HG03565 (cell line): ENCODE measurements around the gene MAP4K1.
"Not testable (repeated sequence)": the region's sequence is repeated elsewhere in the genome, so short reads cannot be mapped to it uniquely, and the experiment has no call there.

Experiments
- ATAC-seq: cut with Tn5 transposase; IDR thresholded peaks from one replicate; pipeline ENCODE4 v1.9.1; 2021; ENCODE audit warnings: mild to moderate bottlenecking, moderate library complexity; ENCODE audit not compliant: unreplicated experiment

The MAP4K1 gene

GRCh38 chr19:38629568-38629967, 11.8 kb upstream of the MAP4K1 start:
- no peak for ATAC-seq

DNA sequence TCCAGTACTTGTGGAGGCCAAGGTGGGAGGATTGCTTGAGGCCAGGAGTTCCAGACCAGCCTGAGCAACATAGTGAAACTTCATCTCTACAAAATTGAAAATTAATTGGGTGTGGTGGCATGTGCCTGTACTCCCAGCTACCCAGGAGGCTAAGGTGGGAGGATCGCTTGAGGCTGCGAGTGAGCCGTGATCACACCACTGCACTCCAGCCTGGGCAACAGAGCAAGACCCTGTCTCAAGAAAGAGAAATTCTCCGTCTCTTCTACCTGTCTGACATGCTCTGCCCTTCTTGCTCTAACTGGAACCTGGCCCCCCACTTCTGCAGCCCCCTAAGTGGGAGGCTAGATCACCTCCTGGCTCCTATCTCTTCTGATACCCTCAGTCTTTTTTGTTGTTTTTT, 8.6 kb upstream of the MAP4K1 start:
- no peak for ATAC-seq

DNA sequence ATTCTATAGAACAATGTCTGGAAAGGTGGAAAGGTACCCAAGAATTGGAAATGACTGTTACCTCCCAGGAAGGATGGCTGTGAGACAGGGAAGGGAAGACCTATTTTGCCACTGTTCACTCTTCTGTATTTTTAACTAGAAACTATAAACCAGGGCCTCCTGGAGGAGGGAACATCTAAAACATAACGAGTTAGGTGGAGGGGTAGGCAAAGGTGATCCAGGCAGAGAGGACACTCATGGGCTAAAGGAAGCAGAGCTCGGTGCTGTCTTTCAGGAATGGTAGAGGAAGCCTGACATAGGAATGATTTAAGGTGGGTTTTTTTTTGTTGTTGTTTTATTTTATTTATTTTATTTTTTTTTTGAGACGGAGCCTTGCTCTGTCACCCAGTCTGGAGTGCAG, 7.1 kb upstream of the MAP4K1 start:
- ATAC-seq, result no peak

GRCh38 chr19:38619361-38620174, 1.8 kb upstream of the MAP4K1 start:
- no peak for ATAC-seq

DNA sequence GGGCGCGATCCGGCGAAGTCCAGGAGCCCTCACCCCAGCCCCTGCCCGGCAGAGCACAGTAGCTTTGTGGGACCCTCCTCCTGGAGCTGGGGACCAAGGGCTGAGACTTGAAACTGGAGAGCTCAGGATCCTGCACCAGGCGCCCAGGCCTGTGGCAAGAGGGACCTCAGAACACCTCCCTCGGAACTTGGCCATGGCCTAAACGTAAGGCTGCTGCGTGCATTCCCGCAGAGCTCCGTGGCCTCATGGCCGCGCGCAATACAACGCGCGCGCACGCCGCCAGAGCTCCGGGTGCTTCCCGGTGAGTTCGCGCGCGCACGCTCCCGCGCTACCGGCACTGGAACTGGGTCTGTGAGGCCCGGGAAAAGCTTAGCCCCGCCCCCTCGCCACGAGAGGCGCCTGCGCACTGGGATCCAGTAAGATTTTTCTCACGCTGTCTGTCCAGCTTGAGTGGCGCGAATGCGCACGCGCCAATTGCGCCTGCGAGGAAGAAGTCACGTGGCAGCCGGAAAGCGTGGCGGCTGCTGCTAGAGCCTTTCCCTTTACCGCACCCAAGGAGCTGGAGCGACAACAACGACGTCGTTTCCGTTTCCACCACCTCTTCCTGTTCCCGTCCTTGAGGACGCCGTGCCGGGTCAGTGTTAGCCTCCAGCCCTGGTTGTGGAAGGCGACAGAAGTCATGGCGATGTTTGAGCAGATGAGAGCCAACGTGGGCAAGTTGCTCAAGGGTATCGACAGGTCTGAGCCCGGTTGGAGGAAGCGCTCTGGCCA, 1.0 kb upstream of the MAP4K1 start, which contains the start of gene EIF3K:
Gene EIF3K (plus strand): TSS at position 599 of the 771 bp plus-strand sequence. CDS start 81 bp downstream, at position 680.
- peak; percentile 74 for ATAC-seq

GRCh38 chr19:38617283-38617763, 430 bp downstream of the MAP4K1 start:
- ATAC-seq, result no peak

DNA sequence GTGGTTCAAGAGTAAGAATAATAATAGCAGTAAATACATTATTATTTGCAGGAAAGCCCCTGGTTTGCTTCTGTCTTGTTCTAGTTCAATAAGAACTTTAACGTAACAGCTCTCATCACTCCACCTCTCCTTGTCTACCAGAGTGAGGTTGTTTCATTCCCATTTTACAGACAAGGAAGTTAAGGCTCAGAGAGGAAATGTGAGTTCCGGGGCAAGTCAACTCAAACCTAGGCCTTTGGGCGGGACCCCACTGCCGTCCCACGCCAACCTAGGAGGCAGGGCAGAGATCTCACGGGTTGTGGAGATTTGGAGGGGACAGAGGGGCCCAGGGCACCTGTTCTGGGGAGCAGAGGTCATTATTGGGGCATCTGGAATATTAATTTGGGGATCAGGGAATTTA, 1.5 kb downstream of the MAP4K1 start:
- no peak for ATAC-seq

- no peak for ATAC-seq
These were observed 2.7 kb downstream of the MAP4K1 start for GRCh38 chr19:38615007-38615581.

DNA sequence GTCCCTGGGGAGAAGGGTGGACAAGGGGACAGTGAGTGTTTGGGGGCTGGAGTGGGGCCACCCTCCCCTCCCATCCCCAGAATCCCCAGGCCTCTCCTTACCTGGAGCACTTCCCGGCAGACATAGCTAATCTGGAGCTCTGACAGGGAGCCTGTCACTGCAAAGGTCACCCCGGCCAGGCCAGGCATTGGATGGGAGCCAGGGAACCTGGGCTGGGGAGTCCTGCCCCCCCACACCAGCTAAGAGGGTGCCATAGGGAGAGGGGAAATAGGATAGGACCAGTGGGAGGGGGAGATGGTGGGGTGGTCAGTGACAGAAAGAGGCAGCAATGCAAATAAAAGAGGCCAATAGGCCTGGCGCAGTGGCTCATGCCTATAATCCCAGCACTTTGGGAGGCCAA, 3.5 kb downstream of the MAP4K1 start:
- no peak for ATAC-seq

GRCh38 chr19:38606131-38606530, 11.6 kb downstream of the MAP4K1 start:
- no peak for ATAC-seq

GRCh38 chr19:38602856-38603255, 14.9 kb downstream of the MAP4K1 start:
- not testable (repeated sequence) for ATAC-seq

DNA sequence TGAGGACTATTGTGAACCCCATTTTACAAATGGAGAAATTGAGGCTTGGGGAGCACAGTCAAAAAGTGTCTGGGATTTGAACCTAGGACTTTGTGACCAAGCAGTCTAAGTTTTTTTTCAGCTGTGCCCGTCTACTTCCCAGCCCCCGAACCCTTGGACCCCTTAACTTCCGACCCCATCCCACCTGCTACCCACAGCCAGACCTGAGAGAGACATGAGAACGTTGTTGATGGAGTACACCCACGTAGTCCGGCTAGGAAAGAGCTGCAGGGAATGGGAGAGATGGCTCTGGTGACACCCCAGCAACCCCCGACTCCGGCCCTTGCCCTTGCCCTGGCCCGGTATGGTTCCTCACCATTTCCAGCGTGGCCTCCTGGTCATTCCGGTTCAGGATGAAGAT, 18.0 kb downstream of the MAP4K1 start:
- ATAC-seq, result no peak

GRCh38 chr19:38597075-38597474, 20.7 kb downstream of the MAP4K1 start:
- no peak for ATAC-seq

DNA sequence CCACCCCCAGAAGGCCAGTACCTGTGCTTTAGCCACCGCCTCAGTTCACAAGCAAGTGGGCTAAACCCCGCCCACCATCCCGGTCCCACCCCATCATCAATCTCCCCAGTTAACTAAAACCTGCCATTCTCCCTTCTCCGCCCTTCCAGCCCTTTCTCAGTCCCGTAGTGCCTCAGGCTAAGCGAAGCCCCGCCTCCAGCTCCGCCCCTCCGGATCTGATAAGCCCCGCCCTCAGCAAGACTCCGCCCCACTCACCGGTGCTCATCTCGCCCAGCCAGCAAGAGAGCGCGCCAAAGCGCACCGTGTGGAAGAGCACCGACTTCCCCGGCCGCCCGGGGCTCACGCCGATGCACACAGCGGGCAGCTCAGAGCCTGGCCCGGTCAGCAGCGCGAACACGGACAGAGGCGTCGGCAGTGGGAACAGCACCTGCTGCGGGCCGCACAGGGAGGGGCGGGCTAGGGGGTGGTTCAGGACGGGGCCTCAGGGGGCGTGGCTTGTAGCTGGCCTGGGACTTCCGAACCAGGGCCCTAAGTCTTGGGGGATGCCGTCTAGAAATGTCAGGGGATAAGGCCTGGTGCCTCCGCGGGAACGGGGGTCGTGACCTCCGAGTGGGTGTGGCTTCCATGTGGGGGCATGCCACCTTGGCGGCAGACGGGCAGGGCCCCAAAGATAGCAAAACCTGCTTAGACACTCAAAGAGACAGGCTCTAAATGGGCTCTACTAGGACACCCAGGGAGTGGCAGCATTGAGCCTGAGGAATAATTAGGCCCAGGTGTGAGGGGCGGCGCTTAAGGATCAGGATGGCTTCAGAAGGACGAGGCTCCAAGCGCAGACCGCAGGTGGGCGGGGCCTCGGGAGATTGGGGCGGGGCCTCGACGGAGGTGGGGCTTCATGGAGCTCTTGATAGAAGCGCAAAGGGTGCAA, 21.4 kb downstream of the MAP4K1 start:
- ATAC-seq, result no peak

- no peak for ATAC-seq
These were observed 24.8 kb downstream of the MAP4K1 start for GRCh38 chr19:38592940-38593339.

DNA sequence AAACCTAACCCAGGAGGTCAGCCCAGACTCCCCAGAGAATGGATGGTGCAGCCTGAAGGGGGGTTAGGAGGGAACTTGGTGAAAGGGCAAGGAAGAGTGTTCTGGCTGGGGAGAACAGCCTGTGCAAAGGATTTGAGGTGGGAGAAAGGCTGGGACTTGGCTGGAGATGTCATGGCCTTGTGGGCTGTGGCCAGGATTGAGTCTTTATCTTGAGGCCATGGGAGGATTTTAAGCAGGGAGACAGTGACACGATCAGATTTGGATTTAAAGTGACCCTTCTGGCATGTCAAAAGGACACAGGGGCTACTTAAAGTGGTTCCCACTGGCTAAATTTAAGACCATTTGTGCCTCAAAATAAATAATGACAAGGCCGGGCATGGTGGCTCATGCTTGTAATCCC, 29.7 kb downstream of the MAP4K1 start:
- no peak for ATAC-seq

DNA sequence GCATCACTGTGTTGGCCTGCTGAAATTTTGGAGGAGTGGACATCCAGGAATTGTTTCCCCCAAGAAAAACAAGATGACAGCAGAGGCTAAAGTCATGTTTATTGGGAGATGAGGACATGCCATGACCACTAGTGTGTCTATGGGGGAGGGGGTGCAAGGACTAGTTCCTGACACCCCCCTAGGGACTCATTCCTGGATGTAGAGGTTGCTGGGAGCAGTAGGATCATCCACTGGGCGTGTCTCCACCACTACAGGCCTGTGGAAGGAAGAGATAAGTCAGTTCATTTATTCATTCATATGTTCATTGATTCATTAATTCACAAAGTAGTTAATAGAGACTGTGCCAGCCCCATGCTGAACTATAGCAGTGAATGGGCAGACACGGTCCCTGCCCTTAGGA, 30.2 kb downstream of the MAP4K1 start:
- no peak for ATAC-seq

DNA sequence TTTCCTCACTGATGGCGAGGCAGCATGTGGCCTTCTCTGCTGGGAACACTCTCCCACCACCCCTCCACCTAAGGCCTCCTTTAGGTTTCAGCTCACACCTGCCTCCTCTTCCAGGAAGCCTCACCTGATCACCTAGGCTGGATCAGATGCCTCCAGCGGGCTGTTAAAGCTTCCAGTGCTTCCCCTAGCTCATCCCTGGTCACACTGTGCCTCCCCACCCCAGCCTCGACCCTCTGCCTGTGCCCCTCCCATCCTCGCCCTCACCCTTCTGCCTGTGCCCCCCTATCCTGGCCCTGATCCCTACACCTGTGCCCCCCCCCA, 33.8 kb downstream of the MAP4K1 start:
- ATAC-seq, result no peak

GRCh38 chr19:38583219-38583984, 34.4 kb downstream of the MAP4K1 start:
- ATAC-seq, result no peak

DNA sequence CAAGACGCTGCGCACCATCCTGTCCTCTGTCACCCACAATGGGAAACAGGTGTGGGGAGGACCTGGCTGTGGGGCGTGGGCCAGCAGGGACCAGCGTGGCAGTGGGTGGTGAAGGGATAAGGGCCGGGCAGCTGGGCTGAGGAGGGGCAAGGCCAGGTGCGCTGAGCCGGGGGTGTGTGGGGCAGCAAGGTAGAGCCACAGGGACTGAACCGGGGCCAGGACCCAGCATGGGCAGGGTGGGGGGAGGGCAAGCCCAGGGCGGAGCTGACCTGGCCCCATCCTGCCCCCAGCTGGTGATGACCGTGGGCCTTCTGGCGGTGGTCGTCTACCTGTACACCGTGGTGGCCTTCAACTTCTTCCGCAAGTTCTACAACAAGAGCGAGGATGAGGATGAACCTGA, 37.7 kb downstream of the MAP4K1 start:
- ATAC-seq, result no peak
